Esophagus squamous epithelium (tissue), 4 donors: ENCODE measurements around the gene SCT.

Source experiments
- CTCF ChIP-seq, 6 experiments: fragments of 450-650 bp in 4 of 6; fragments of 200-600 bp in 2 of 6; sonication (generic) in 2 of 6; IDR thresholded peaks; one replicate each; pipeline ENCODE4 v1.5.1; 2016 to 2019; ENCODE audit warnings: antibody characterized with exemption in 6 of 6, mild to moderate bottlenecking in 4 of 6, moderate library complexity in 4 of 6
- POLR2A ChIP-seq, 4 donors: fragments of 450-650 bp; IDR thresholded peaks; one replicate each; pipeline ENCODE4 v1.6.1; 2017; ENCODE audit warnings: antibody characterized with exemption in 4 of 4, mild to moderate bottlenecking in 4 of 4, moderate library complexity in 3 of 4

GRCh38 chr11:608791-609251 lies 18.2 kb downstream of the SCT start:
- no peak for TF ChIP-seq CTCF (IDR thresholded peaks at IDR 0.05)
- no peak for TF ChIP-seq POLR2A (IDR thresholded peaks at IDR 0.05)
